Naive B cell (primary cell): ENCODE results near the gene KIF3A. TPM values are rescaled to one million over a fixed set of nuclear protein-coding genes. Genes with fewer than 3 reads are reported as not detected.
A peak's percentile ranks its signal among the peaks of the same experiment; 100 is the strongest.

ENCODE experiments used
- ATAC-seq, 2 donors: fragments of 150-1000 bp; cut with Tn5 transposase; 2 replicates each; pipeline ENCODE4 v1.10.0; 2021; ENCODE audit warnings: low read depth in 2 of 2, mild to moderate bottlenecking in 2 of 2, moderate library complexity in 2 of 2
- DNase-seq: peaks from one replicate; pipeline ENCODE4 v3.0.0; 2022
- H3K27ac Mint-ChIP-seq, 6 donors: one replicate each; pipeline ENCODE4 v1.8.0; 2020 to 2022; ENCODE audit warnings: mild to moderate bottlenecking in 6 of 6, mixed read lengths in 6 of 6, moderate library complexity in 5 of 6, inconsistent platforms in 2 of 6
- H3K27me3 Mint-ChIP-seq, 3 donors: one replicate each; pipeline ENCODE4 v1.8.0; 2021 to 2022; ENCODE audit warnings: mixed read lengths in 3 of 3, mild to moderate bottlenecking in 1 of 3
- H3K36me3 Mint-ChIP-seq, 2 donors: one replicate each; pipeline ENCODE4 v1.8.0; 2020 to 2022; ENCODE audit warnings: mixed read lengths in 2 of 2, inconsistent platforms in 1 of 2, mild to moderate bottlenecking in 1 of 2
- H3K4me1 Mint-ChIP-seq, 3 donors: one replicate each; pipeline ENCODE4 v1.8.0; 2020 to 2022; ENCODE audit warnings: mixed read lengths in 3 of 3, inconsistent platforms in 1 of 3, mild to moderate bottlenecking in 1 of 3, moderate library complexity in 1 of 3
- H3K4me3 Mint-ChIP-seq, 8 donors: one replicate each; pipeline ENCODE4 v1.8.0; 2020 to 2022; ENCODE audit warnings: mild to moderate bottlenecking in 8 of 8, mixed read lengths in 8 of 8, moderate library complexity in 8 of 8, inconsistent platforms in 2 of 8
- H3K9me3 Mint-ChIP-seq, 7 donors: one replicate each; pipeline ENCODE4 v1.8.0; 2020 to 2022; ENCODE audit warnings: mixed read lengths in 7 of 7, mild to moderate bottlenecking in 5 of 7, inconsistent platforms in 2 of 7, moderate library complexity in 1 of 7
- polyA plus RNA-seq, 6 donors: library from polyadenylated mRNA; unstranded; fragments of 300-500 nt; fragmentation: Illumina TruSeq; gene quantifications; one replicate each; pipeline ENCODE4 v1.2.3, GENCODE V29; 2021; ENCODE audit warnings: low read depth in 6 of 6

Gene KIF3A
- polyA plus RNA-seq, 6 donors from 2014 or later, result 4.3 to 10.2 (median 7.3) TPM

DNA sequence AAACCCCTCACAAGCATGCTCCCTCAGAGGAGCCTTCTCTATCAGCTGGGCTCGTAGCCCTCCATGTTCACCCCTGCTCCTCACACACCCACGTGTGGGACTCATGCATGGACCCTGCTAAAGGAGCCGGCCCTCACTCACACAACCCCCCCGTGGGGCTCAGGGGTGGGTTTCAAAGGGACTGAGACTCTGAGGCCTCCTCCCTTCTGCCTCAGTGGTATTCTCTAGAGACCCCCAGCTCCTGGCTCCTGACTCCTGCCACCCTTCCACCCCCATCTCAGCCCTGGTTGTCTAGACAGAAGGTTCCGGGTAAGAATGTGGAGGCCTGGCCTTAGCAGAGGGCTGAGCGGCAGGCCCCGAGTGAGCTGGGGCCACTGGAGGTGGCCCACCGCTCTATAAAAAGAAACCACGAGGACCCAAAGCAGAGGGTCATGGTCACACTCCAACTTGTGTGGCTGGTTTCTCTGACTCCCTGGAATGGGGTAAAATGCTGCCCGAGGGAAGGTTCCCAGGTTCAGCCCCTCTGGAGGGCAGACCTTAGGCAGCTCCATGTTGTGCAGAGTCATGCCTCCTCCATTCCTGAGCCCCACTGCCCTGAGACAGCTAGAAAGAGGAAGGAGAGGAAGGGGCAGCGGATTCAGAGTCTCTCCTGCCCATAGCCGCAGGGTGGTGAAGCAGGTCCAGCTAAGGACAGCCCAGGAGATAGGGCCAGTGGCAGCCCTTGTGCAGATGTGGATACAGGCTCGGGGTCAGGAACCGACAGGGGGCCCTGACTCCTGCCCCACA, 28.9 kb upstream of the KIF3A start:
- Mint-ChIP-seq H3K36me3 (no peaks in the 10 kb centered on the region), H3K9me3 (no peaks in the 10 kb centered on the region), H3K4me1 (no peaks in the 10 kb centered on the region), H3K27ac (peak overlapping the region in 2 of 6 donors; percentile 44 to 50), H3K27me3 (peaks cover 0 to 20% (median 8%) of the 10 kb centered on the region in 3 donors), H3K4me3 (peak overlapping the region in 1 of 8 donors; percentile 53)
- ATAC-seq (no peak), DNase-seq (no peak)

- no peaks in the 10 kb centered on the region for H3K9me3 Mint-ChIP-seq
- no peak for DNase-seq
- no peak overlapping the region for H3K4me3 Mint-ChIP-seq
- no peaks in the 10 kb centered on the region for H3K36me3 Mint-ChIP-seq
- H3K27me3 Mint-ChIP-seq, result peaks cover 0 to 20% (median 8%) of the 10 kb centered on the region in 3 donors
- no peaks in the 10 kb centered on the region for H3K4me1 Mint-ChIP-seq
- H3K27ac Mint-ChIP-seq, result no peak overlapping the region
- no peak for ATAC-seq
Observed at GRCh38 chr5:132765311-132766019, 28.1 kb upstream of the KIF3A start.

DNA sequence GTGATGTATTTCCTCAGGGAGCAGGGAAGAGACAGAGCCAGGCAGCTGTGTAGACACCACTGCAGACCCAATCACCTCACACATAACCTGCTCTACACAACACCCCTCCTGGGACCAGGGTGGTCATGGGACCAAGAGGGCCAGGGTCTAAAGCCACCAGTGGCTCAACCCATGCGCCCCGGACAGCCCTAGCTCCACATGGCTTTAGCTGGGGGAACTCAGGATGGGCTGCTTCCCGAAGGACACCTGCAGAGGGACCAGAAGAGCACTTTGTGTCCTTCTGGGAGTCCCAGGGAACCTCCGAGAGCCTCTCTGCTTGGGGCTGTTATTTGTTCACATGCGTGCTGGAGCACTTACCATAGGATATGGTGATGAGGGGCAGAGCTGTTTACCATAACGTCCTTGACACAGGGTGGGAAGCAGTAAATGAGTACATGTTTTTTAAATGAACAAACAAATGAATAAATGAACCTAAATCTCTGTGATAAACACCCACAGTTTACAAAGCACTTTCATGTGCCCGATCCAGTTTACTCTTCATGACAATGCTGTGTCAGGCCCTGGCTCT, 27.4 kb upstream of the KIF3A start:
- Mint-ChIP-seq H3K4me3 (no peak overlapping the region), H3K9me3 (no peaks in the 10 kb centered on the region), H3K27me3 (peaks cover 0 to 20% (median 8%) of the 10 kb centered on the region in 3 donors), H3K36me3 (no peaks in the 10 kb centered on the region), H3K27ac (no peak overlapping the region), H3K4me1 (no peaks in the 10 kb centered on the region)
- ATAC-seq (no peak), DNase-seq (no peak)

GRCh38 chr5:132764051-132764450, 26.7 kb upstream of the KIF3A start:
- ATAC-seq, result no peak
- H3K4me3 Mint-ChIP-seq, result no peak overlapping the region

DNA sequence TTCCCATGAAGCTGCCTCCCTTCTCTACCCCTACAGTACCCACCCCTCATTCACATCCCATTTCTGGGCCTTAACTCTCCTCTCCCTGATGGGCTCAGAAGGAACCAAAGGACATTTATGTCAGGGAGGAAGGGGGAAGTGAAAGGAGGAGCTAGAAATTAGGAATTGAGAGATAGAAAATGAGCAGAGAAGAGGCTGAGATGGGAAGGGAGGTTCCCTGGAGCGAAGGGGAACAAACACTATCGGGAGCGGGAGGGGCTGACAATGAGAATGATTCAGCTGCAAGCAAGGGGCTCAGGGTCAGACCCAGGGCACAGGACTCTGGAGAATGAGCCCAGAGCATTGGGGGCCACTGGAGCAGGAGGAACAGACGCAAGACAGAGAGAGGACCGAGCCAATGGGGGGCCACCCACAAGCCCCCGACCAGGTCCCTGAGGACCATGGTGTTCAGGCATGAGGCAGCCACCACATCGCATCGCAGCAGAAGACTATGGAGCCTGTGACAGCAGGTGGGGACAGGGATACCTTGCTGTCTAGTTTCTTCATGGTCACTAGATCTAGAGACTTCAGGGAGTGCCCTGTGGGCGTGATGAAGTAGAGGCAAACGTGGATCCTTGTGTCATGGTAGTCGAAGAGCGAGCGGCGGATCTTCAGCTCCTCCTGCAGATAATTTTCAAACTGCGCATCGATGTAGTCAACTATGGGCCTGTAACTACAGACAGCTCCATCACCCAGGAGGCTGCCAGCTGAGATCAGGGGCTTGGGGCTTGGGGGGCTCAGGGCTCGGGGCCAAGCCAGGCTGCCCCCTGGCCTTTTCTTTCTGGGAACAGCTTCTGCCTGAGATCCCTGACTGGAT, 26.1 kb upstream of the KIF3A start:
- Mint-ChIP-seq H3K36me3 (no peaks in the 10 kb centered on the region), H3K27me3 (peaks cover 0 to 13% (median under 1%) of the 10 kb centered on the region in 3 donors), H3K4me1 (no peaks in the 10 kb centered on the region), H3K27ac (no peak overlapping the region), H3K9me3 (no peaks in the 10 kb centered on the region), H3K4me3 (no peak overlapping the region)
- ATAC-seq (no peak), DNase-seq (no peak)

More at GRCh38 chr5:132764051-132764450, 26.7 kb upstream of the KIF3A start:
- Mint-ChIP-seq H3K27ac (no peak overlapping the region), H3K9me3 (no peaks in the 10 kb centered on the region), H3K27me3 (peaks cover 0 to 19% (median 4%) of the 10 kb centered on the region in 3 donors), H3K36me3 (no peaks in the 10 kb centered on the region), H3K4me1 (no peaks in the 10 kb centered on the region)
- no peak for DNase-seq

GRCh38 chr5:132762246-132763000, 25.1 kb upstream of the KIF3A start:
- H3K4me3 Mint-ChIP-seq, result no peak overlapping the region
- no peaks in the 10 kb centered on the region for H3K36me3 Mint-ChIP-seq
- DNase-seq (no peak), ATAC-seq (no peak)
- no peaks in the 10 kb centered on the region for H3K4me1 Mint-ChIP-seq
- no peak overlapping the region for H3K27ac Mint-ChIP-seq
- H3K27me3 Mint-ChIP-seq, result peaks cover 0 to 5% (median 0%) of the 10 kb centered on the region in 3 donors
- no peaks in the 10 kb centered on the region for H3K9me3 Mint-ChIP-seq

DNA sequence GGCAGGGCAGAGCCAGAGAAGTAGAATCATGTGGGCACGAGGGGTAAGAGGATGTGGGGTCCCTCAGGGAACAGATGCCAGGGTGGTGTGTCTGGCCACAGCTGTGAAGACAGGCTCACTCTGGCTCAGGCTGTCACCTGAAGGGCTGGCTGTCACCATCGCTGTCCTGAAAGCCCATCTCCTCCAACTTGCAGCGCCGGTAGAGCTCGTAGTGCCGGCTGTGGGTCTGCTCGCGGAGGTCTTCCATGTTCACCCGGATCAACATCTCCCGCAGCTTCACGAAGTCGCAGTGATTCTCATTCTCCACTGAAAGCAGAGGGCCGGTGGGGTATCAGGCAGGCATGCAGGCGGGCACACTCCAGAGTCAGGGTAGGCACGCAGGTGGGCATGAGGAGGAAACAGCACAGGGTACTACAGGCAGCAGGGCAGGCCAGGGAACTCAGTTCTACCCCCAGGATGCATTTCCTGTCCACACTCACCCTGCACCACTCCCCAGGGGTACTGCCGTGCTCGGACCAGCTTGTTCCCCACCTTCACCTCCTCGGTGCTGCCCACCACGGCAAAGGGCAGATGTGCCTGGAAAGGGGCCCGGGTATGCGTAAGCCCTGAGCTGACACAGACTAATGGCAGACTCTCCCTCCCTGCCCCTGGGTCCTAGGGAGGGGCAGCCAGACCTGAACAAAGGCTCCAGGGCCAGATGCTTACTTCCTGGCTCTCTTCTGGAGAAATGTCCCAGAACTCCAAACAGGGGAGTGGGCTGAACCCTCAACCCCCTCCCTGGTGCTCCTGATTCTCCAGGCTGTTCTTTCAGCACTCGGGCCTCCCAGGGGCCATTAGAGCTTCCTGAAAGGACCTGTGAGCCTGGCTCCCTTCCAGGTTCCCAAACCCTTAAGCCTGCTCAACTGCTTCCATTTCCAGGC, 24.2 kb upstream of the KIF3A start:
- Mint-ChIP-seq H3K4me1 (no peaks in the 10 kb centered on the region), H3K36me3 (no peaks in the 10 kb centered on the region), H3K27ac (no peak overlapping the region), H3K9me3 (no peaks in the 10 kb centered on the region), H3K4me3 (no peak overlapping the region), H3K27me3 (no peaks in the 10 kb centered on the region)
- ATAC-seq, result no peak
- no peak for DNase-seq

- no peak for DNase-seq
- no peaks in the 10 kb centered on the region for H3K9me3 Mint-ChIP-seq
- H3K4me1 Mint-ChIP-seq, result no peaks in the 10 kb centered on the region
- no peak for ATAC-seq
- no peaks in the 10 kb centered on the region for H3K27me3 Mint-ChIP-seq
- peak overlapping the region in 1 of 6 donors; percentile 77 for H3K27ac Mint-ChIP-seq
- no peak overlapping the region for H3K4me3 Mint-ChIP-seq
- H3K36me3 Mint-ChIP-seq, result no peaks in the 10 kb centered on the region
Observed at GRCh38 chr5:132760601-132761317, 23.4 kb upstream of the KIF3A start.

DNA sequence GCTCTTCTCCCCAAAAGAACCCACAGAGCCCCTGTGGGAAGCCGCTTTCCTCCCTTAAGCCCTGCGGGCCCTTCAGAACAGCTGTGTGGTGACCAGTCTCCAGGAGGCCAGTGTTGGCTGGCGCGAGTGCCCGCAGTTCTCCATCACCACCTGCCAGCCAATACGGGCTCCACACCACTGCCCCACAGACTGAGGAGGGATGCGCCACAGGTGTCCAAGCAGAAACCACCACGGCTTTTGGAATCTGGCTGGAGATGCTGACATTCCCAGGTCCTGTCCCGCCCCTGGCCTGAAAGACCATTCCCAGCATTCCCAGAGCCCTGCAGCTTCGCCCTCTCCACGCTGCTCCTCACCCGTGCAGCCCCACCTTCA, 22.7 kb upstream of the KIF3A start:
- no peak overlapping the region for H3K4me3 Mint-ChIP-seq
- no peaks in the 10 kb centered on the region for H3K9me3 Mint-ChIP-seq
- no peak for ATAC-seq
- no peaks in the 10 kb centered on the region for H3K36me3 Mint-ChIP-seq
- no peaks in the 10 kb centered on the region for H3K4me1 Mint-ChIP-seq
- DNase-seq, result no peak
- H3K27me3 Mint-ChIP-seq, result peaks cover 0 to 4% (median 1%) of the 10 kb centered on the region in 3 donors
- no peak overlapping the region for H3K27ac Mint-ChIP-seq

DNA sequence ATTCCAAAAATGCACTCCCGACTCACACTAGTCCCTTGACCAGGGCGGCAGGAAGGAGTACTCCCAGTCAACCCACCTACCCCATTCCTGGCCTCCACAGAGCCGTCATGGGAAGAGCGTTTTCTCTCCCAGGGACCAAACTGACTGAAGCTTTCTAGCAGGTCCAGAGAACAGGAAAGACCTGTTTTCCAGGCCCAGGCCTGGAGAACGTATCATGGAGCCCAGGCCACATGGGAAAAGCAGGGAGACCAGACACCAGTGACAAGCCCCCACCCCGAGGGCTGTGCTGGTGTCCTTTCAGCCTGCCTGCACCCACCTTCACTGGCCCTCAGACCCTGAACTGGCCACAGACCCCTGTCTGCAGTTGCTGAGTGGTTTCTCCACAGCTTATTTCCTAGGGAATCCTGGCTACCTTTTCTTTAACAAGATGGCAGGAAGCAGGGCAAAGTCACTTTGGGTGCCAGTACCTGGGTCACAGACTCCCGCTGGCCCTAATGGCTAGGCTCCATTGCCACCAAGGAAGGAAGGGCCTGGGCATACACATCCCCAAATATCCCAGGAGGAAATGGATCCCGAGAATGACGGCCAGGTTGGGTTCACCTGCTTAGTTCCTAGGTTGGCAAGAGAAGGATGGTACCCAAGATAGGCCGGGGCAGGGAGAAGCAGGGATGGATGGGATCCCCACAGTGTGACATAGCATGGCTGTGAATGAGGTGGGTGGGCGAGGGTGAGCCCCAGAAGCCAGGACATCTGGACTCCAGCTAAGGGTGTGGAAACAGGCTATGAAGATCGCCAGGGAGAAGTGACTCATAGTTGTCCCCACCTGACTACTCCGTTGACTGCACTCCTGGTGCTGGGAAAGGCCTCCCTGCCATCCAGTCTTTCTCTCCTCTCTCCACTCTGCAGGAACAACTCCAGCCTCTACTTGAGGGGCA, 22.0 kb upstream of the KIF3A start:
- Mint-ChIP-seq H3K9me3 (no peaks in the 10 kb centered on the region), H3K27ac (no peak overlapping the region), H3K4me3 (no peak overlapping the region), H3K36me3 (no peaks in the 10 kb centered on the region), H3K4me1 (no peaks in the 10 kb centered on the region), H3K27me3 (peaks cover 0 to 11% (median 8%) of the 10 kb centered on the region in 3 donors)
- ATAC-seq, result no peak
- DNase-seq, result no peak

- Mint-ChIP-seq H3K27ac (no peak overlapping the region), H3K4me1 (no peaks in the 10 kb centered on the region), H3K9me3 (no peaks in the 10 kb centered on the region), H3K27me3 (peaks cover 2 to 17% (median 9%) of the 10 kb centered on the region in 3 donors), H3K36me3 (no peaks in the 10 kb centered on the region), H3K4me3 (no peak overlapping the region)
- DNase-seq (no peak), ATAC-seq (no peak)
Observed at GRCh38 chr5:132758451-132758850, 21.1 kb upstream of the KIF3A start.
